Right ventricle myocardium superior (tissue), 1 donor: ENCODE results near the gene PROP1. TPM values are rescaled to one million over a fixed set of nuclear protein-coding genes. Genes with fewer than 3 reads are reported as not detected.
"Not testable (repeated sequence)": the region's sequence is repeated elsewhere in the genome, so short reads cannot be mapped to it uniquely, and the experiment has no call there.

Experiments
- ATAC-seq: fragments of 200-7000 bp; cut with Tn5 transposase; one replicate; pipeline ENCODE4 v1.9.1; 2020; ENCODE audit warnings: mild to moderate bottlenecking; ENCODE audit not compliant: poor library complexity
- DNase-seq: peaks from one replicate; pipeline ENCODE4 v3.0.0-alpha.2; 2020
- intact Hi-C: fragments of 100-400 bp; cut with DNase I; formaldehyde crosslinking; loops from one replicate; pipeline ENCODE4 v1.11.2; 2022
- total RNA-seq: library from RNA; stranded (reverse); fragmentation: NEBNext Ultra II Directional; extraction: Animal tissue kit (Norgen Biotek cat#: 25700); gene quantifications from one replicate; pipeline ENCODE4 v1.2.1, GENCODE V29; 2021
- donor health status: DM: no; HTN: yes; CAD: no; lungs with severe emphysema.

PROP1 gene
- total RNA-seq, 1 donor from 2014 or later: not detected

DNA sequence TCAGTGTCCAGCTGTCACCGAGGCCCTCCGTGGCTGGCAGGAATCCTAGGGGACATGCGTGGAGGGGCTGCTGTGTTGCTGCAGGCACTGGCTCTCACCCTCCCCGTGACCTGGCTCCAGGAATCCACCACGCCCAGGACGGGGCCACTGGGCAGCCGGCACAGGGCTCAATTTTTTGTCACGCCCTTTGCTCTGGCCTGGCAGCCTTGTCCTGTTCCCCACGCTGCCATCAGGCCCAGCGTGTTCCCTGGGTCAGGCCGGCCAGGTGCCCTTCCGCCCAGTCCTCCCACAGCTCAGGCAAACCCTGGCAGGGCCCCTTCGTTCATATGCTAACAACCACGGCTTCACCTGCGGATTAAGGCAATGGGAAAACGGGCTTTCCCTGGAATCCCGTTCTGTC lies 37.3 kb downstream of the PROP1 start:
- DNase-seq: no peak
- no peak for ATAC-seq
- intact Hi-C loops: no loop called here

GRCh38 chr5:177957241-177957640 lies 38.8 kb downstream of the PROP1 start:
- intact Hi-C loops: no loop called here
- DNase-seq (no peak), ATAC-seq (no peak)

DNA sequence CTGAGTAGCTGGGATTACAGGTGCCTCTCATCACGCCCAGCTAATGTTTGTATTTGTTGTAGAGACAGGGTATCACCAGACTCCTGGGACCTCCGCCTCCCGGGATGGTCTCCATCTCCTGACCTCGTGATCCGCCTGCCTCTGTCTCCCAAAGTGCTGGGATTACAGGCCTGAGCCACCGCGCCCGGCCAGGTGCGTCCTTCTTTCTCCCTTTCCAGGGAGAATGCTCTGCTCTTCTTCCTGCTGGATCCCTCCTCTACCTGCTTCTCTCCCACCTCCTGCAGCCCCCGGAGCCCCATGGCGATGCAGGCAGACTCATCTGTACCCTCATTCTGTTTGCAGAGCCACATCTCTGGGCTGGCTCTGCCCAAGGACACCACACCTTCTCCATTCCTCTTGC lies 42.9 kb downstream of the PROP1 start:
- ATAC-seq, DNase-seq, intact Hi-C loops: not testable (repeated sequence)

DNA sequence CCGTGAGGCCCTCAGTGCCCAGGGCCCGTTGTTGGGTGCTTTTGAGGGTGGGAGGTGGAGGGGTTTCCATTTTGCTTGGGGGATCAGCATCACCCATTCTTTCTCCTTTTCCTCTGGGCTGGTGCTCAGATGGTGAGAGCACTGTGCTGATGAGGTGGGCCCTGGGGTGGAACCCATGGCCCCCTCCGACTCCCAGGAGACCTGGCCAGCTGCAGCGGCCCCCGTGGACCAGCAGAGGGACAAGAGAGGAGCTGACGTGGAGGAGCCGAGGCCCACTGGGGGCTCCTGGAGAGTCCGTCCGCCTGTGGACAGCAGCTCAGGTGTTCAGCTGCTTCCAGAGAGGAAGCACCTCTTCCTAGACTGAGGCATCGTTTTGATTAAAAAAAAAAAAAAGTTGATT lies 46.4 kb downstream of the PROP1 start:
- DNase-seq, ATAC-seq, intact Hi-C loops: not testable (repeated sequence)

GRCh38 chr5:177949065-177949464 lies 47.0 kb downstream of the PROP1 start:
- DNase-seq, ATAC-seq, intact Hi-C loops: not testable (repeated sequence)

GRCh38 chr5:177947912-177948311 lies 48.1 kb downstream of the PROP1 start:
- ATAC-seq: peak; percentile 62
- intact Hi-C loops: not testable (repeated sequence)

GRCh38 chr5:177945601-177946283 lies 50.3 kb downstream of the PROP1 start:
- ATAC-seq, intact Hi-C loops, DNase-seq: not testable (repeated sequence)

More at GRCh38 chr5:177947912-177948311, 48.1 kb downstream of the PROP1 start:
- DNase-seq: not testable (repeated sequence)

DNA sequence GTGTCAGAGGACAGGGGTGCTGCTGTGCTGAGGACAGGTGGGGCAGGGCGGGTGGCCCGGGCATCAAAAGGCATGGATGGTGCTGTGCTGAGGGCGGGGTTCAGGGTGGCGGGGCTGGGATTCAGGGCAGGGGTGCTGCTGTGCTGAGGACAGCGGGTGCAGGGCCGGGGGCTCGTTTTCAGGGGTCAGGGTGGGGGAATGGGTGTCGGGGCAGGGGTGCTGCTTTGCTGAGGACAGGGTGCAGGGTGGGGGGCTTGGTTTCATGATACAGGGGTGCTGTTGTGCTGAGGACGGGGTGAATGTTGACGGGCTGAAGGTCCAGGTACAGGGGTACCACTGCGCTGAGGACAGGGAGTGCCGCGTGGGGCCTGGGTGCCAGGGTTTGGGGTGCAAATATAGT lies 50.9 kb downstream of the PROP1 start:
- ATAC-seq, DNase-seq, intact Hi-C loops: not testable (repeated sequence)

DNA sequence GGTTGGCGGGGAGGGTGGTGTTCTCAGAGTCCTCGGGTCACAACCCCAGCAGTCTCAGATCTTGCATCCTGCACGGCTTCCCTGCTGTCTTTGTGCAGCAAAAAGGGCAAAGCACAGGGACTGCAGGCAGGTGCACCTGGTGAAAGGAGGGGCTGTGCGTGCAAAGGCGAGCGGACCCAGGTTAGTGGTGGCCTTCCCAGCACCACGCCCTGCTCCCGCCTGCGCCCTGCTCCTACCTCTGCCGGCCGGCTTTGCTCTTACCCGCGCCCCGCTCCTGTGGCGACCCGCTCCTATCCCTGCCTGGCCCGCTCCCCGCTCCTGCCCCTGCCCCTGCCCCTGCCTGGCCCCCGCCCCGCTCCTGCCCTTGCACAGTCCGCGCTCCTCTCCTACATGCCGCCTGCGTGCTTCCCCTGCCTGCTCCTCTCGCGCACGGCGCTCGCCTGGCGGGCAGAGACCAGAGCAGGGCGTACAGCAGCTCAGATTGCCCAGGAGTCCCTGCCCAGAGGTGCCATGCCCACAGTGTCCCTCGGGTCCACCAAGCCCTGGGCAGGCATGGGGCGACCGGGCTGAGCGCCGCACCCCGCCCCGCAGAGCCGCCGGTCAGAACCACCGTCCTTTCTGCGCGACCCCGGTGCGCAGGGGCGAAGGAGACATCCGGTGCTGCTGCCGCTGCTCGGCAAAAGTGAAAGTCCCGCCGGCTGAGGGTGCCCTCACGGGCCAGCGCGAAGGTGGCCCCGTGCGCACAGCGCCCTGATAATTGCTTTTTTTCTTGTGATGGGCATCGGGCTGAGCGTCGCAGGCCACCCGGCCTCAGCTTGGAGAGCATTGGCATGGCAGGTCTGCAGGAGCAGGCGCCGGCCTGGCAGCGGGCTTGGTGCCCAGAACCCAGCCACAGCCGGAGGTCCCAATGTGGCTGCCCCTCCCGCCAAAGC lies 52.0 kb downstream of the PROP1 start:
- DNase-seq, intact Hi-C loops: not testable (repeated sequence)
- peak; percentile 31 for ATAC-seq

DNA sequence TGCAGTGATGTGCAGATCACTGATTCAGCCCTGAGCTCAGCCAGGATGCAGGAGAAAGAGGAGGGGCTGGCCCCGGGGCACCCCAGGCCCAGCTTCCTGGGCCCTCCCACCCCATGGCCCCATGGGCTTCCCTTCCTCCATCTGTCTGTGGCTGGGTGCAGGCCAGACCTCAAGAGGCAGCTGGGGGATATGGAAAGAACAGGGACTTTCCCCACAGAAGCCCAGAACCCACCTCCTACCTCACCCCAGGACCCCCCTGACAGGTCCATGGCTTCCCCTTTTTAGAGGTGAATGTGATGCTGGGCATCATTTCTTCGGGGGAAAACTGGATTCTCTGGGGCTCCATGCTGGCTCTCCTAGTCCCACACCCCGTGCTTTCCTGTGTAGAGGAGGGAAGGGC lies 53.1 kb downstream of the PROP1 start:
- ATAC-seq, DNase-seq, intact Hi-C loops: not testable (repeated sequence)

Other genes starting within 250 kb of the PROP1 start
- gene FAM153A, start 213.3 kb downstream of the PROP1 start, total RNA-seq: 0.56 TPM
- 2.7 TPM for gene N4BP3, start 117.3 kb upstream of the PROP1 start, total RNA-seq
- gene RMND5B, start 134.8 kb upstream of the PROP1 start, total RNA-seq: 33.7 TPM
- gene NHP2, start 157.6 kb upstream of the PROP1 start, total RNA-seq: 75.7 TPM
- gene GMCL2, start 191.1 kb upstream of the PROP1 start, total RNA-seq: not detected
- 83.4 TPM for gene HNRNPAB, start 208.3 kb upstream of the PROP1 start, total RNA-seq
- gene PHYKPL, start 236.6 kb upstream of the PROP1 start, total RNA-seq: 34.4 TPM